Right ventricle myocardium superior (tissue), 1 donor: Measurements from ENCODE around the gene CMYA5. TPM values are rescaled to one million over a fixed set of nuclear protein-coding genes. Genes with fewer than 3 reads are reported as not detected.
A peak's percentile ranks its signal among the peaks of the same experiment; 100 is the strongest.
"Not testable (repeated sequence)": the region's sequence is repeated elsewhere in the genome, so short reads cannot be mapped to it uniquely, and the experiment has no call there.

Experiments used
- ATAC-seq: fragments of 200-7000 bp; cut with Tn5 transposase; one replicate; pipeline ENCODE4 v1.9.1; 2020; ENCODE audit warnings: mild to moderate bottlenecking; ENCODE audit not compliant: poor library complexity
- DNase-seq: peaks from one replicate; pipeline ENCODE4 v3.0.0-alpha.2; 2020
- intact Hi-C: fragments of 100-400 bp; cut with DNase I; formaldehyde crosslinking; loops from one replicate; pipeline ENCODE4 v1.11.2; 2022
- total RNA-seq: library from RNA; stranded (reverse); fragmentation: NEBNext Ultra II Directional; extraction: Animal tissue kit (Norgen Biotek cat#: 25700); gene quantifications from one replicate; pipeline ENCODE4 v1.2.1, GENCODE V29; 2021
- donor health status: DM: no; HTN: yes; CAD: no; lungs with severe emphysema.

CMYA5 gene
- total RNA-seq, 1 donor from 2014 or later, result 917 TPM

DNA sequence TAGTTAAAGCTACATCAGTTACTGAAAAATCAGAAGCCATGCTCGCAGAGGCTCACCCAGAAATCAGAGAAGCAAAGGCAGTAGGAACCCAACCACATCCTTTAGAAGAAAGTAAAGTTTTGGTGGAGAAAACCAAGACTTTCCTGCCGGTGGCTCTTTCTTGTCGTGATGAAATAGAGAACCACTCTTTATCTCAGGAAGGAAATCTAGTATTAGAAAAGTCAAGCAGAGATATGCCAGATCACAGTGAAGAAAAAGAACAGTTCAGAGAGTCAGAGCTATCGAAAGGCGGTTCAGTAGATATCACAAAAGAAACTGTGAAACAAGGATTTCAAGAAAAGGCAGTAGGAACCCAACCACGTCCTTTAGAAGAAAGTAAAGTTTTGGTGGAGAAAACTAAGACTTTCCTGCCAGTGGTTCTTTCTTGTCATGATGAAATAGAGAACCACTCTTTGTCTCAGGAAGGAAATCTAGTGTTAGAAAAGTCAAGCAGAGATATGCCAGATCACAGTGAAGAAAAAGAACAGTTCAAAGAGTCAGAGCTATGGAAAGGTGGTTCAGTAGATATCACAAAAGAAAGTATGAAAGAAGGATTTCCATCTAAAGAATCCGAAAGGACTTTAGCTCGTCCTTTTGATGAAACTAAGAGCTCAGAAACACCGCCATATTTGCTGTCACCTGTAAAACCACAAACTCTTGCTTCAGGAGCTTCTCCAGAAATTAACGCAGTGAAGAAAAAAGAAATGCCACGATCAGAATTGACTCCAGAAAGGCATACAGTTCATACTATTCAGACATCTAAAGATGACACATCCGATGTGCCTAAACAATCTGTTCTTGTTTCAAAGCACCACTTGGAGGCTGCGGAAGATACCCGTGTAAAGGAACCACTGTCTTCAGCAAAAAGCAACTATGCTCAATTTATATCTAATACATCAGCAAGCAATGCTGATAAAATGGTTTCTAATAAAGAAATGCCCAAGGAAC is 47.2 kb downstream of the CMYA5 start:
- no peak for ATAC-seq
- intact Hi-C loops, result no loop called here
- DNase-seq, result no peak

DNA sequence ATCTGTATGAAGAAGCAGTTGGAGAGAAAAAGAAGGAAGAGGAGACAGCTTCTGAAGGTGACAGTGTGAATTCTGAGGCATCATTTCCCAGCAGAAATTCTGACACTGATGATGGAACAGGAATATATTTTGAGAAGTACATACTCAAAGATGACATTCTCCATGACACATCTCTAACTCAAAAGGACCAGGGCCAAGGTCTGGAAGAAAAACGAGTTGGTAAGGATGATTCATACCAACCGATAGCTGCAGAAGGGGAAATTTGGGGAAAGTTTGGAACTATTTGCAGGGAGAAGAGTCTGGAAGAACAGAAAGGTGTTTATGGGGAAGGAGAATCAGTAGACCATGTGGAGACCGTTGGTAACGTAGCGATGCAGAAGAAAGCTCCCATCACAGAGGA is 48.7 kb downstream of the CMYA5 start:
- no peak for DNase-seq

DNA sequence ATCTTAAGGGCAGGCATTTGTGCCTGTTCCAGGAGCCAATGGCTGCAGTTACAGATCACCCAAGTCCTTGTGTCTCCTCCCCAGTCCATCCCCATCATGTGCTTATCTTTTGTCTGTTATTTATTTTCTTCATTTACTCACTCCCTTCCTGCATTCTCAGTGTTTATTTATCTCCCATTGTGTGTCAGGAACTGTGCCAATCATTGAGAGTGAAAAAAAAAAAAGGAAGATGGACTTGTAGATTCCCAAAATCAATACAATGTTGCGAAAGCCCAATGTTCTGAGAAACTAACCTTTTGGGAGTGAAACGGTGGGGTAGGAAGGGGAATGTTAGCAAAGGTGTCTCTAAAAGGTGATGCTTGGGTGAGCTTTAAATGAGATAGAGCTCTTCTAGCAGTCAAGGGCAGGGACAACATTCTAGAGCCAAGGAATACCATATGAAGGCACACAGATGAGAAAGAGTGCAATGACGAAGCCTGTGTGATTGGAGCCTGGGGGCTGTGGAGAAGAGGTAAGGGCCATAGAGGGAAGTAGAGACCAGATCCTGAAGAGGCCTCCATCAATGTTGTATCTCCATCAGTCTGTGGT is 53.0 kb downstream of the CMYA5 start:
- ATAC-seq, result no peak
- intact Hi-C loops, result no loop called here

More for the DNA sequence above, 48.7 kb downstream of the CMYA5 start:
- no peak for ATAC-seq
- intact Hi-C loops, result no loop called here

DNA sequence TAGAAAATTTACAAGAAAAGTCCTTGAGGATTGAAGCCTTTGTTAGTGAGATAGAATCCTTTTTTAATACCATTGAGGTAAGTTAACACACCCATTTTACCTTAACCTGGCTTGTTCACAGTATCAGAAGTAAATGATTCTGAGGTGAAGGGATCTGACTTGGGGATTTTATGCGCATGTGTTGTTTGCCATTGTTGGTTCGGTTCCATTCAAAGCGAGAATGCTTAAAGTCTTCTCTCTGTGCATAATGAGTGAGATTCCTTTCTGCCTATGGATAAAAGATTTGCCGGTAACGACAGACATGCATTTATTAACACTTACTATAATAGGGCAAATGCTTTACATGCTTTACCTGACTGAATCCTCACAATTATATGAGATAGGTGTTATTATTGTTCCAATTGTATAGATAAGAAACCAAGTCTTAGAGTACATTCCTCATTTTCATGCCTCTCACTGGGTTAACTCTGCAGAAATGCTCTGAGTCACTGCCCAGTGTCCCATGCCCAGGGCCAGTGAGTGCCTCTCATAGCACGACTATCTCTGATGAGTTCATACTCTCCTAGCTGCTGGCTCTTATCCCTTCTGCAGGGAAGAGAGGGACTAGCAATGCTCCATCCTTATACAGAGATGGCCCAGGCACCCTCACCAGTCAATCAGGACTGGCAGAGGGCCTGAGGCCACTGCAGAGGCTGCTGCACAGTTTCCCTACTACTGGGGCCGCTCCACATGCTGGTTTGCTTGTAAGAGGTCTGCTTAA is 54.4 kb downstream of the CMYA5 start:
- ATAC-seq, result peak; percentile 93
- intact Hi-C loops, result no loop called here
- DNase-seq, result peak; percentile 55

More for the DNA sequence above, 53.0 kb downstream of the CMYA5 start:
- DNase-seq, result no peak

DNA sequence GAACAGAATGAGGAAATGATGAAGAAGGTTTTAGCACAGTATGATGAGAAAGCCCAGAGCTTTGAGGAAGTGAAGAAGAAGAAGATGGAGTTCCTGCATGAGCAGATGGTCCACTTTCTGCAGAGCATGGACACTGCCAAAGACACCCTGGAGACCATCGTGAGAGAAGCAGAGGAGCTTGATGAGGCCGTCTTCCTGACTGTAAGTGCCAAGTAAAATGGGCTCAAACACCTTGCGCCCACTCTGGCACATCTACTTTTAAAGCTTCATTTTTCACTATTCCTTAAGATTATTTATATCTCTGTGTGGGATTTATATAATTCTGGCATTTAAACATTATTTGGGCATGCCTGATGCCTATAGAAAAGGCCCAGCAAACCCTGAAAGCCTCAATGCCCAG is 55.6 kb downstream of the CMYA5 start:
- ATAC-seq, result no peak
- intact Hi-C loops, result no loop called here
- DNase-seq, result no peak

DNA sequence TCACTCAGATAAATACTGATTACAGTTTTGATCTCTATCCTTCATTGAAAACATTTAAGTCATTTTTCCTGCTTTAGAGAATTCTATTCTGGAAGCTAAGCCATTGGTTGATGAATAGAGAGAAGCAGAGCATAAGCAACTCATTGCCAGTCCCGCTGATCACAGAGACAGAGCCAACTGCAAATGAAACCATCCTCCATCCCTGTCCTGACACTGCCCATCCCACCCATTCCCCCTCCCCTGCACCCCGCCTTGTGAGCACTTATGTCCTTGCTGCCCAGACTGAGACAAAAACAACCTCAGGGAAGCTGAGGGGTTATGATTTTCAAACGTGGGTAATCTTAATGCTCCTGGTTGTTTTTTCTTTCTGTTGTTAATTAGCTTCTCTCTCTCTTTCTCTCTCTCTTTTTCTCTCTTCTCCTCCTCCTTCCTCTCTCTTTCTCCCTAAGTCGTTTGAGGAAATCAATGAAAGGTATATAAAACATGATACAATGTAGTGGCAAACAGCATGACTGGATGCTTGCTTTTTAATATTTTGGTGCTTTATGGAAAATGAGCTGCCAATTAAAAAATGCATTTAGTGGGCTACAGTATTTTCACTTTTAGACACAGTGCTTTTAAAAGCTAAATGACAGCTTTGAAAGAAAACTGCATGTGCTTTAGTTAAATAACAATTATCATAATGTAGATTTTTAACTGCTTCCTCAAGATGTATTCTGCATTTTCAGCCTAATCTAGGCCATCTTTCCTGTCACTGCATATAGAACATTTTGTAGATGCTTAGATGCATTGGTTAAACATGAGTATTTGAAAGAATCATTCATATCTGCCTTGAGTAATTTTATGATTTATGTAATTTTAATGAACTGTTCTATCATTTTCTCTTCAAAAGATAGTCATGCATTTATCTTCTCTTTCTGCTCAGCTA is 57.3 kb downstream of the CMYA5 start:
- DNase-seq, result no peak
- no peak for ATAC-seq
- intact Hi-C loops, result no loop called here

DNA sequence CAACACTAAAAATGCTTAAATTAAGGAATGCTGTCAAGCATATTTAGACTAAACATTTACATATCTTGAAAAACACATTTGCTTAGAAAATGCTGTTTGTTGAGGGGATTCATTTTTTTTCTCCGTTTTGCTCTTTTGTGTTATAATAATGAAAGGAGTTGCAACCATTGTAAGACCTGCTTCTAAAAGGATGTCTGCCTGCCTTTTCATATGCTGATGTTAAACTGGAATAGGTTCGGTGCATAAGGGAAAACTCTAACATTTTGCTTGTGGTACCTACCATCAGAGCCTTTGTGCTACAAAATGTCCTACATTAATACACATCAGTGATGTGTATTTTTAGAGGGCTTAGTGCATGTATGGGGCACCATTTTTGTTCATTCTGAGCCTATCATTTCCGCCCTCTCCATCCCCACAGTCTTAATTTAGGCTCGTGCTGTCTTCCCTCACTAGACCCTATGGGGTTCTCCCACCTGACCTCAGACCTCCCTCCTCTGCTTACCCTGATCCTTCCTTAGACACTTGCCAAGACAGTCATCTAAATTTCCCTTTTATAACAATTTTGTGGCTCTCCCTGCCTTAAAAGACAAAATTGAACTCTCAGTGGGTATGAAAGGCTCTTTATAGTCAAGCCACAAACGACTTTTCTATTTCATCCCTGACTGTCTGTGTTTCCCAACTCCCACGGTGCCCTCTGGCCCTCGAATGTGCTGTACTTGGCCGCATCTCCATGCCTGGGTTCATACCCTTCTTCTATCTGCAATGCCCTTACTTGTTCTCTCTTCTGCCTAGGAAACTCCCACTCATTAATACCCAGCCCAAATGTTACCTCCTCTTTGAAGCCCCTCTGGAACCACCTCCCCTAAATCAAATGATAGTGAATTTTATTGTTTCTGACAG is 61.2 kb downstream of the CMYA5 start:
- ATAC-seq, result peak; percentile 38

DNA sequence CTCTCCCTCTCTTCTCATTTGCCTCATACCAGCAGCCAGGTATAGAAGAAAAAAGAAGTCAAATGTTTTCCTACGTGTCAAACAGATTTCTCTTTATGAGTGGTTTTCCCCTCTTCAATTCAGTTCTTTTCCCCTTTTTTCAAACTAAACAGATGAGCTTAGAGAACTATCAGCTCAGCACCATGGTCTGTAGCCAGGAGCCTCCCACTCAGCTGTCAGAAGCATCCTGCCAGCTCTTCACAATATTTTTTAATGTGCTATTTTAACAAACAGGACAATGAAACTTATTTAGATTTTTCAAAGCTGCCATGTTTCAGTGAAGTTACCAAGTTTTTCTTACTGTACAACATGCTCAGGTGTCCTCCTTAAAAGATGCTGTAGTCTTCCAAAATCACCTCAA is 63.5 kb downstream of the CMYA5 start:
- DNase-seq (no peak), ATAC-seq (no peak)
- intact Hi-C loops, result no loop called here

More for the DNA sequence above, 61.2 kb downstream of the CMYA5 start:
- DNase-seq, result peak; percentile 34
- intact Hi-C loops, result no loop called here

DNA sequence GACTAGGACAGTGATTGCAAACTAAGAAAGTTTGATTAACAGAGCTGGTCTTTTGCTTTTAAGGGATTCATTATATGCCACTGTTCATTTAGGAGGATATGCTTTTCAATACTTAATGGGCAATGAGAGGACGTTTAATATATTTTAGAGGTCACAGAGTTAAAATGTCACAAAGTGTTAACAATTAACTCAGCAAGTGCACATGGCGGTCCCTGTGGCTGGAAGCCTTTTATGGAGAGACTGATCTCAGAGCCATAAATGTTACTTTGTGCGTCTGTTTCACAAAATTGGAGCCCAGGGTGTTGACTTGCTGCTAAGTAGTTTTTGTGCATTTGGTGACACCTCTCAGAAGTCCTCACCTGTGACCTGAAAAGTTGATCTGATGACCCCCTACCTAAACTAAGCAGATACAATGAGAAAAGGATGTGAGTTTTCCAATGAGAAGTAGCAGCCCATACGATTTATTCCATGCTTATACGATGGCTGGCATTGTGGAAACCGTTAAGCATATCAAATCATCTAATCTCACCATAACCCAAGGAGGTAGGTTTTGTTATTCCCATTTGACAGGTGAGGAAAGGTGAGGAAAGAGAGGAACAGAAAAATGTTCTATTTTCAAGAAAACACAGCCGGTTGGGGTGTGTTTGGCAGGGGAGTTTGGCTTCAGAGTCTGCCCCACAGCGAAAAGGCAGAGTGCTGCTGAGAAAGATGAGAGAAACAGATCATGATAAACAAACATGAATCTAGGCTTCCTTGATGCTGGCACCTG is 64.4 kb downstream of the CMYA5 start:
- DNase-seq (no peak), ATAC-seq (no peak)
- intact Hi-C loops, result no loop called here

DNA sequence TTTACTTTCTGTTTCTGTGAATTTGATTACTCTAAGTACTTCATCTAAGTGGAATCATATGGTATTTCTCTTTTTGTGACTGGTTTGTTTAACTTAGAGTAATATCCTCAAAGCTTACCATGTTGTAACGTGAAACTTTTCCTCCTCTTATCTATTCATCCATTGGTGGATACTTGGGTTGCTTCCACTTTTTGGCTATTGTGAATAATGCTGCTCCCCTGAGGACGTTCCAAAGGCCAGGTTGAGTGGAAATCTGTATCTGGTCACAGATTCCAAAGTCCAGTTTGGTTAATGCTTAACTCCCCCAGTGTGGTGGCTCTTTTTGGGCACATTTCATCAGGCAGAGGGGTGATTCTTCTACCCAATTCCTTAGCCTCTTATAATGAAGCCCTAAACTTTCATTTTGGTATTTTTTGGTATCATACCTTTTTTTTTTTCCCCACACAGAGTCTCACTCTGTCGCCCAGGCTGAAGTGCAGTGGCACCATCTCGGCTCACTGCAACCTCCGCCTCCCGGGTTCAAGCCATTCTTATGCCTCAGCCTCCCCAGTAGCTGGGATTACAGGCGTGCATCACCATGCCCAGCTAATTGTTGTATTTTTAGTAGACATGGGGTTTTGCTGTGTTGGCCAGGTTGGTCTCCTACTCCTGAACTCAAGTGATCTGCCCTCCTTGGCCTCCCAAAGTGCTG is 65.4 kb downstream of the CMYA5 start:
- no peak for ATAC-seq
- DNase-seq, result no peak
- intact Hi-C loops, result no loop called here

DNA sequence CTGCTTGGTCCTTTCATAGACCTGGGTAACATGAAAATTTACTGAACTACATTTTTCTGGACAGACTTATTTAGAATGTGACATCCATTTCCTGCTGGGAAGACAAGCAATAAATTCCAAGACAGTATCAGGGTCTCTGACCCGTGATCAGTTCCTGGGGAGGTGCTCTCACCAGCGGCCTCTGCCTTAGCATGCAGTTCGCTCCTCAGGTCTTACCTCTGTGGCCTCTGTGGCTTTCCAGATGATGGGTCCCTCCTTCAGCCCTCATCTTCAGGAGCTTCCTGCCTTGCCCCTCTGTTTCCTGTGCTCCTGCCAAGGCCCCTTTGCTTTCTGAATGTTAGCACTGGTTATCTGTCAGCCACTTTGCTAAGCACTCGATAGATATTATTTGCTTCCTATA is 66.4 kb downstream of the CMYA5 start:
- intact Hi-C loops, result no loop called here
- ATAC-seq, result no peak

DNA sequence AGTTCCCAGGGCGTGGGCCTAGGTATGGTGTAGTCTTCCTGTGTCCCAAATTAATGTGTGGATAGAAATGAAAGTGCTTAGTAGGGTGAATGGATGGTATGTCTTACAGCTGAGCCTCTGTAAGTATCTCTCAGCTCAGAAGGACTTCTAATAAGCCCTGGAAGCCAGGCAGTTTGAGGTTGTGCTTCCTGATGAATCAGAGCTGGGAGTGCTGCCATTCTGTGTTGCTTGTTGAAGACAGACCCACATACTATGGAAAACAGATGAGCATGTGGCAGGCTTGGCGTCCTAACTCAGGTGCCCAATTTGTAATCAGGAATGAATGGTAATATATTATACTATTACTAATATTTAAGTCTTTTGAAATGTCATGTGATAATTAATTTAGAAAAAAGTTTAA is 69.8 kb downstream of the CMYA5 start:
- ATAC-seq, result no peak
- intact Hi-C loops, result no loop called here
- DNase-seq, result no peak

More for the DNA sequence above, 66.4 kb downstream of the CMYA5 start:
- no peak for DNase-seq

DNA sequence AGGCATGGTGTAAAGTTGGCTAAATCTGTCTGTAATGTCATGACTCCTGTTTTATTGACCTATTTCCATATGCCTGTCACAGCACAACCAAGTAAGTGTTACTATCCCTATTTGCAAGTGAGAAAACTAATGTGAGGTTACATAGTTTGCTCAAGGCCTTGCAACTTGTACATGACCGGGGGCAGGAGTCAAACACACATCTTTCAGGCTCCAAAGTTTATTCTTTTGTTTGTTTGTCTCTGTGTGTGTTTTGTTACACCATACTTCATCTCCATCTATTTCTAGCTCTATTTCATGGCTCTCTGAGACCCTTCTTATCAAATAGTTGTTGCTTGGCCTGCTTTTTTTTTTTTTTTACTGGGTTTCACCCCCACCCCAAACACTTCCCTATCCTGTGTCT is 70.2 kb downstream of the CMYA5 start:
- ATAC-seq (no peak), DNase-seq (no peak)
- intact Hi-C loops, result no loop called here

DNA sequence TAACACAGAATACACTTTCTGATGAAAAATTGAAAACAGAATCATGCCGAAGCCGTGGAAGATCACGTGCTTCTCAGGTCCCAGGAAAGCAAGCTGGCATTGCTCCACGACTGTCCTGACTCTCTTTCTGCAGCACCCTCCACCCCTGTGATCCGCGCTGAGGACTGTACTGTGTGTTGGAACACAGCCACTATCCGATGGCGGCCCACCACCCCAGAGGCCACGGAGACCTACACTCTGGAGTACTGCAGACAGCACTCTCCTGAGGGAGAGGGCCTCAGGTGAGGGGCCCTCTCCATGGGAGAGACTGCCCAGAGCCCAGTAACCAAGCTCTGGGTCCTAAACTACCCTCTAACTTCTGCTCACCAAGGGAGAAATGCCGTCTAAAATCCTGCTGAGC is 73.3 kb downstream of the CMYA5 start:
- intact Hi-C loops, result no loop called here
- ATAC-seq (peak; percentile 57), DNase-seq (no peak)

DNA sequence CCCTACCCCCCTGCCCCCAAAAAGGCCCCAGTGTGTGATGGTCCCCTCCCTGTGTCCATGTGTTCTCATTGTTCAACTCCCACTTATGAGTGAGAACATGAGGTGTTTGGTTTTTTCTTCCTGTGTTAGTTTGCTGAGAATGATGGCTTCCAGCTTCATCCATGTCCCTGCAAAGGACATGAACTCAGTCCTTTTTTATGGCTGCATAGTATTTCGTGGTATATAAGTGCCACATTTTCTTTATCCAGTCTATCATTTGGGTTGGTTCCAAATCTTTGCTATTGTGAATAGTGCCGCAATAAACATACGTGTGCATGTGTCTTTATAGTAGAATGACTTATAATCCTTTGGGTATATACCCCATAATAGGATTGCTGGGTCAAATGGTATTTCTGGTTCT is 74.5 kb downstream of the CMYA5 start:
- intact Hi-C loops, DNase-seq, ATAC-seq: not testable (repeated sequence)

DNA sequence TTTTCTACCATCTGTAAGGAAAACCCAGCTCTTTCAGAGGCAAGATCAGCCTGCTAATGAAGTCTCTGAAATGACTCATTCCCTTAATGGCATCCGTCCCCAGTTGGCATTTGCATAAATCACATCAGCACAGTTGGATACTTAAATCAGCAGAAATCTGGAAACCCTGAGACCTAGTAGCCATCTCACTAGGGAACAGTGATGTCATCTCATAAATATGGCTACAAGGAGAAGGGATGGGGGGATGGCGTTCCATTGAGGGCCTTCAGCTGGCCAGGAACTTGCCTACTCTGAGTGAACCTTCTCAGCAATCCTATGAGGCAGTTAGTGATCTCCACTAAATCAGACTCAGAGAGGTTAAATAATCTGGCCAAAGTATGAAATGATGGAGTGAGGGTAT is 81.8 kb downstream of the CMYA5 start:
- ATAC-seq (peak; percentile 41), DNase-seq (no peak)
- intact Hi-C loops, result no loop called here
